Activated CD4-positive, alpha-beta T cell treated with anti-CD3 and anti-CD28 coated beads, Interleukin-2, Interleukin-6, amounts not matched to agents 100 ng/mL and 50 ng/mL, durations not matched to agents 16 hours and 8 hours (primary cell): Measurements from ENCODE around the gene KRTAP12-2.
"Not testable (repeated sequence)": the region's sequence is repeated elsewhere in the genome, so short reads cannot be mapped to it uniquely, and the experiment has no call there.

ENCODE experiments used
- DNase-seq: peaks from one replicate; pipeline ENCODE4 v3.0.0-alpha.2; 2020

KRTAP12-2 gene

DNA sequence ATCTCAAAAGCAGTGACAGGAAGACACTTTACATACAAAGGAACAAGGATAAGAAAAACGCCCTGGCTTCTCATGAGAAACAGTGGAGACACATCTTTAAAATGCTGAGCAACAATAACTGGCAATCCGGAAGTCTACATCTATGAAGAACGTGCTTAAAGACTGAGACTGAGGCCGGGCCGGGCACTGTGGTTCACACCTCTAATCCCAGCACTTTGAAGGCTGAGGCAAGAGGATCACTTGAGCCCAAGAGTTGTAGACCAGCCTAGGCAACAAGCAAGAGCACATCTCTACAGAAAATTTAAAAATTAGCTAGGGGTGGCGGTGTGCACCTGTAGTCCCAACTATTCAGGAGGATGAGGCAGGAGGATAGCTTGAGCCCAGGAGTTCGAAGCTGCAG is 17.4 kb upstream of the KRTAP12-2 start:
- DNase-seq = no peak

DNA sequence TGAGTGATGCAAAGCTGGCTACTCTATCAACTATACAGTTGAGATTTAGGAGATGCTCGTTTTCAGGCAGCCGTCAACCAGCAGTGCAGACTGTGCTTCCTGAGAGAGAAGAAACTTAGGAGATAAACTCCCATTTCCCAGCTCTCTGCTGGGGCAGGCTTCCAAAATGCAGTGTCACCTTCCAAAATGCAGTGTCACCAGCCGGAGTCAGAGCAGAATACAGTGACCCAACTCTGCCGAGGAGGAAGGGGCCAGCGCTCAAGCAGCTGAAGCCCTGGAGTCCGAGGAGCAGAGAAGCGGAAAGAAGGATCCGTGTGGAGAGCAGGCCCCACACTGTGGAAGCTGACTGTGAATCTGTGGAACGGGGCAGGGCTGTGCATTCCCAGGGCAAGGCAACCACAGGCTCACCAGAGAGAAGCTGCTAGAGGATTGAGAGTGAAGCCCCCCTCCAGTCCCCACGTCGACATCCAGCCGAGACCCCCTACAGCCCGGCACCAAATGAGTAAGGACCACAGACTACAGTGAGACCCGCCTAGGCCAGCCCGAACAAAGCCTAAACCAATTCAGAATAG is 15.9 kb upstream of the KRTAP12-2 start:
- no peak for DNase-seq

GRCh38 chr21:44681861-44682579 is 15.3 kb upstream of the KRTAP12-2 start, which contains the start of gene KRTAP12-1:
KRTAP12-1 (minus strand) TSS chr21:44682163; CDS start chr21:44682123, 40 bp downstream.
- no peak for DNase-seq

GRCh38 chr21:44681152-44681551 is 14.4 kb upstream of the KRTAP12-2 start:
- DNase-seq = no peak

DNA sequence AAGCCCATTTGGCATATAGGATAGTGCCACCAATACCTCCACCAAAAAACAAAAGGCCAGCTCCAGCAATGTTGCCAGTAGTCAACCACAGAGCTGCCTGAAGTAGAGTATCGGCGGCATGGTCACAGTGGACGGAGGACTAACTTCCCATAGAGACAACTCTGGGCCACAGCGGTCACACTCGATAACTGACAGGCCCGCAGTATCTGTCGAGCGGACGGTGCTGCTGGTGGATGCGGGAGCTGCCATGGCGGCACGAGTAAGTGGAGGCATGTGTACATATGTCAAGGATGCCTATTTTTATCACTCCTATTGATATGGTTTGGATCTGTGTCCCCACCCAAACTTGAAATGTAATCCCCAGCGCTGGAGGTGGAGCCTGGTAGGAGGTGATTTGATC is 11.2 kb upstream of the KRTAP12-2 start:
- no peak for DNase-seq

DNA sequence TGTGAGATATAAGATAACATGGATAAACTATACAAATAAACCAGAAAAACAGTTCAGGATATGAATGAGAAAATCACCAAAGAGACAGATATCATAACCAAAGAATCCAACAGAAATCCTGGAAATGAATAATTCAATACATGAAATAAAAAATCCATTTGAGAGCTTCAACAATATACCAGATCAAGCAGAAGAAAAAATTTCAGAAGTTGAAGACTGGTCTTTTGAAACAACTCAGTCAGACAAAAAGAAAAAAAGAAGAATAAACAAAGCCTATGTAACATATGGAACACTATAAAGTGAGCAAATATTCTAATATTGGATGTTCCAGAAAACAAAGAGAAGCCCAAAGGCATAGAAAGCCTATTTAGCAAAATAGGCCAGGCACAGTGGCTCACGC is 5.2 kb upstream of the KRTAP12-2 start:
- DNase-seq = no peak

- no peak for DNase-seq
Observed at GRCh38 chr21:44670642-44671432, 4.1 kb upstream of the KRTAP12-2 start.

DNA sequence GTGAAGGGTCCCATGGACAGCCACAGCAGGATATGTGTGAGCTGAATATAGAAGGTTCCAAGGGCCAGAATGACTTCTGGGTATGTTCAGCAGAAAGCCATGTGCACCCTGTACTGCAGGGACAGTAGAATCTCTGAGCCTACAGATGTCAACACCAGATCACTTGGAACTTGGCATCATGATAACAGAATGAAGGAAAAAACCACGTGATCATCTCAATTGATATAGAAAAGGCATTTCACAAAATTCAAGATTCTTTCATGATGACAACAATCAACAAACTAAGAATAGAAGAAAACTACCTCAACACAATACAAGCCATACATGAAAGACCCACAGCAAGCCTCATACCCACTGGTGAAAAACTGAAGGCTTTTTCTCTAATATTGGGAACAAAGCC is 885 bp upstream of the KRTAP12-2 start:
- no peak for DNase-seq

- DNase-seq = no peak
Observed at GRCh38 chr21:44664691-44665090, 2.0 kb downstream of the KRTAP12-2 start.

DNA sequence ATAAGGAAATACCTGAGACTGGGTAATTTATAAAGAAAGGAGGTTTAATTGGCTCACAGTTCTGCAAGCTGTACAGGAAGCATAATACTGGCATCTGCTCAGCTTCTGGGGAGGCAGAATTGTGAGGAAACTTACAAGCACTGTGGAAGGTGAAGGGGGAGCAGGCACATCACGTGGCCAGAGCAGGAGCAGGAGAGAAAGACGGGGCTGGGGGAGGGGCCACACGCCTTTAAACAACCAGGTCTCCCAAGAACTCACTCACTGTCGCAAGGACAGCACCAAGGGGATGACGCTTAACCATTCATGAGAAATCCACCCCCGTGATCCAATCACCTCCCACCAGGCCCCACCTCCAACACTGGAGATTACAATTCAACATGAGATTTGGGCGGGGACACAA is 5.2 kb downstream of the KRTAP12-2 start:
- not testable (repeated sequence) for DNase-seq

DNA sequence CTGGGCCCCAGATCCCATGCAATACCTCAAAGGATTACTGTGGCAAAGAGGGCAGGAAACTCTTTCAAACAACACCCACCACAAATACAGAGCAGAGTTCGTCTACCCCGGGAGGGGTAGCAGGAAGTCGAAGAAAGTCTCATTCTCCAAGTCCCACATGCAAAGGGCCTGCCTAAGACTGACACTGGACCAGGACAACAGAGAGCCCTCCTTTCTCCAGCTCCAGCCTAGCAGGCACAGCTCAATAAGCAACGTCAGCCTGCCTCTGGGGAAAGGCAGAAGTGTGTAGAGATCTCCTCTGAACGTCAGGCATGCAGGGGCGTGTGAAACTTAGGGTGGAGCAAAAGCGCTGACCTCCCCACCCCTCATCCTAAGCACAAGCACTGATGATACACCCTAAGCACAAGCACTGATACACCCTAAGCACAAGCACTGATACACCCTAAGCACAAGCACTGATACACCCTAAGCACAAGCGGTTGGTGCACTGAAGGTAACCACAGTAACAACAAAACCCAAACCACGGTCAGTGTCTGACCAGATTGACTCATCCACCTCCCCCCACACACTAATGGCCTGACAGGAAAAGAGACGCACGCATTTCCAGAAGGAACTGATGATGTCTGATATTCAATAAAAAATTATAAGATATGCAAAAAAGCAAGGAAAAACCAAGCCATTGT is 7.7 kb downstream of the KRTAP12-2 start:
- DNase-seq = peak; percentile 8

- no peak for DNase-seq
Observed at GRCh38 chr21:44658541-44658910, 8.2 kb downstream of the KRTAP12-2 start.

DNA sequence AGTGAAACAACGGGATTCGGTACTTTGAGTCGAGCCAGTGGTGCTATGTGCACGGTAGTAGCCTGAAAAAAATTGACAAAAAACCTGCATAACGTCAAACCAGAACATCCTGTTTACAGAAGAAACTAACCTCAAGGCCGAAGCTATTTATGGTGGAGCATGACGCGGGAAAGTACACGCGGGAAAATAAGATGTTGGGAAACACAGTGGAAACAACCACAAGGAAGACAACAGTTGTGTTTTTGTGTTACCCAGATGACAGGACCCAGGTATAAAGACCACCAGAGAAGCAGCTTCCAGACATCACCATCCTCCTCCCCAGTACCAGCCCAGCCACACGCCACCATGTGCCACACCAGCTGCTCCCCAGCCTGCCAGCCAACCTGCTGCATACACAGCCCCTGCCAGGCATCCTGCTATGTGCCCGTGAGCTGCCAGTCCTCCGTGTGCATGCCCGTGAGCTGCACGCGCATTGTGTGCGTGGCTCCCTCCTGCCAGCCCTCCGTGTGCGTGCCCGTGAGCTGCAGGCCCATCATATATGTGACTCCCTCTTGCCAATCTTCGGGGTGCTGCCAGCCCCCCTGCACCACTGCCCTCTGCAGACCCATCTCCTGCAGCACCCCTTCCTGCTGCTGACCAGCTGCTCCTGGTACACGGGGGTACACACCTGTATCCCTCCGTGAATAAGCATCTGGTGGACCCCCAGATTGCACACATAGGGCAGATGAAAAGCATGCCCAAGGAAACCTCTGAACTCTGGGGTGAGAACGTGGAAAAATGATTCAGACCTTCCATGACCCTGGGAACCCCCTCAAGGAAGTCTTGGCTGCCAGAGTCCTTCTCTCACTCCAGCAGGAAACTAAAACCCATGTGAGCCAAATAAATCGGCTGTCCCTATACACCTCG is 8.8 kb downstream of the KRTAP12-2 start, which contains the start of gene KRTAP12-3:
Gene KRTAP12-3, plus strand, starts transcription at position 298 of the 906 bp plus-strand sequence. Its CDS starts 48 bp downstream, at position 346.
- peak; percentile 51 for DNase-seq

GRCh38 chr21:44656868-44657267 is 9.9 kb downstream of the KRTAP12-2 start:
- DNase-seq = no peak

DNA sequence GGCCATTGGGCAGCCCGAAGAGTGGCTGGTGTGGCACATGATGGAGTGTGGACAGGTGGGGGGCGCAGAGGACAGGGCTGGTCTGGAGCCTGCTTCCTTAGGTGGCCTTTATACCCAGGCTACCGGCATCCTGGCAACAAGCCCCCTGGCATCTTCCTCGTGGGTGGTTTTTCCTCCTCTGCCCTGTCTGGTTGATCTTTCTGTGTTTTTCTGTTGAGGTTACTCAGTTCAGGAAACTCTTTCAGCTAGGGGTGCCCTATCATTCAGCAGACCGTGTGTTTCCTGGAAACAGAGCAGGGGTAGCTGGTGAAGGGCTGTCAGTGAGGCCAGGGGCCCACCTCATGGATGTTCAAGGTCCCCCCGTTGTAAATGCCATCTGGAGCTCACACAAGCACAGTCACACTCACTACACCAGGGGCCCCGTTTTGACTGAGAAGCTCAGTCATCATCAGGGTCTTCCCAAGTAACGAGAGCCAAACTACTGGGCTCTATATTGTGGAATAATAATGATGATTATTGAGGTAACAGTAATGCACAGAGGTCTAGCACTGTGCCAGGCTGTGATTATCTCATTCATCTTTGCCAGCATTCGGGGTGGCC is 12.1 kb downstream of the KRTAP12-2 start, which contains the start of gene KRTAP12-4:
Gene KRTAP12-4, minus strand, starts transcription at position 84 of the 600 bp plus-strand sequence. Its CDS starts 45 bp downstream, at position 39.
- no peak for DNase-seq

DNA sequence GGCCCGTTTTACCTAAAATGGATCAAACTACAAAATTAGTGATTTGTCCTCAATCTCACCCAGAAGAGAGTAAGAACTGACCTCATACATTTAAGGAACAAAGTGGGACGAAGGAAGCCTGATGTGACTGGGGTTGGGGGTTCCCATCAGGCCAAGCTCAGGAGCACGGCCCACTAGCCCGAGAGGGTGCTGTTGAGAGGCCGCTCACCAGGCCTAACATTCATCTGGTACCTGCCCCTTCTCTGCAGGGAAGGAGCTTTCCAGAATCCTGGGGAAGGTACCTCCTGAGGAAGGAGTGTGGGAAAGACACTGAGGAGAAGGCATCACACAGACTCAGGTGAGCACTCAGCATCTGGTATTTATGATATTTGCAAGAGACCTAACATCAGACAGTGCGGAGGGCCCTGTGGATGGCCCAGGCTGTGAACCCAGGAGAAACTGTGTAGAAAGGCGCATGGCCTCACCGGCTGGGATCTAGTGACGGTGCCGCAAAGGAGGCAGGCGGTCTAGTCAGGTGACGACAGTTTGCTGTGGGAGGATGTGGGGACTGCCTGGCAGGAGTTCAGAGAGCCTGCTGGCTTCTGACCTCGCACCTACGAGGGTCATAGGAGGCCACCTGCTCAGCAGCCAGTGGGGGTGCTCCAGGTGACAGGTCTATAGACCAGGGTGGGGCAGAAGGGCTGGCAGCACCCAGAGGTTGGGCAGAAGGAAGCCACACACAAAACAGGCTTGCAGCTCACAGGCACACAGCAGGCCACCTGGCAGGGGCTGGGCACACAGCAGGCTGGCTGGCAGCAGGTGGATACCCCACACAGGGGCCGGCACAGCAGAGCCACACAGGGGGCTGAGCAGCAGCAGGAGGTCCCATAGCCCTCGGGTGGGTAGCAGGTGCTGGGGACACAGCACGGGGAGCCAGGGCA is 12.8 kb downstream of the KRTAP12-2 start:
- peak; percentile 15 for DNase-seq

GRCh38 chr21:44653123-44653522 is 13.6 kb downstream of the KRTAP12-2 start:
- no peak for DNase-seq

DNA sequence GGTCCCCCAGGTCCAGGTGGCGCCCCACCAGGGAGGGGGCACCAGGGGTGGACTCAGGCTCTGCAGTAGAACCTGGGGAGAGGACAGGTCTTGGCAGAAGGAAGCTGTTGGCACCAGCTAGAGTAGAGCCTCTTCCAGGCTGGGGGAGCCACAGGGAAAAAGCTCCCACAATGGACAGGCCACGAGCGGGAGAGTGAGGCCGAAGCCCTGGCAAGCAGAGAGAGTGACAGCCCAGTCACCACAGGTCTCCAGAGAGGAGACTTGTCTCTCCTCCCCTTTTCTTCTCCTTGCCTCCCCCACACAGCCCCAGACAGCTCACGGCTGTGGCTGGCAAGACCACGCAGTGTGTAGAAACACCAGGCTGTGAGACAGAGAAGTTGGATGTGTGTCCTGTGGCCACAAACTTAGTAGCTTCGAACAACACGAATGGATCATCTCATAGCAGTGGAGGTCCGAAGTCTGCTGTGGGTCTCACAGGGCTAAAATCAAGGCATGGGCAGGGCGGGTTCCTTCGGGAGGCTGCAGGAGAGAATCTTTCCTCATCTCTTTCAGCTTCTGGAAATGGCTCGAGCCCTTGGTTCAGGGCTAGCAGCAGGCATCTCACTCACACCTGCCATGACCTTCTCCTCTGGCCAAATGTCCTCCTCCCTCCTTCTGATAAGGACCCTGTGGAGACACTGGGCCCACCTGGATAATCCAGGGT is 15.6 kb downstream of the KRTAP12-2 start:
- no peak for DNase-seq

DNA sequence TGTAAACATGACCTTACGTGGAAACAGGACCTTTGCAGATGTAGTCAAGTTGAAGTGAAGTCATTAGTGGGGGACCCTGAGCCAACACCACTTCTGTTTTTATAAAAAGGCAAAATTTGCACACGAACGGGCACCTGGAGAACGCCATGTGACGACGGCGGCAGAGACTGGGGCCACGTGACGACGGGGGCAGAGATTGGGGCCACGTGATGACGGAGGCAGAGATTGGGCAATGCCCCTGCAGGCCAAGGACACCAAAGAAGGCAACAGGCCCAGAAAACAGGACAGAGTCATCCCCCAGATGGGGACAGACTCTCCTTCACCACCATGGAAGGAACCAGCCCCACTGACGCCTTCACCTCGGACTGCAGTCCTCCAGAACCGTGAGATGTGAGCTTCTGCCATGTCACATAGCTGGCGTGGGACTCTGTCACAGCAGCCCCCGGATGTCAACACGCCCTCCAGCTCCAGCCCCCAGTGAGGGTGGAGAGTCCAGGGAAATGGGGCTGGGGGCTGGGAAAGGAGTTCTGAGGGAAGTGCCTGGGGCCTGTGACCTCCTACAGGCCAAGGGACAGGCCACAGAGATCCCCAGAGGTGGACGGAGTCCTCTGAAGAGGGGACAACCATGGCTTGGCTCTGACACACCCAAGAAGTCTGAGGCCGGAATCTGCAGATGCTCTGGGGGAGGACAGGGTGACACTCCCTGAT is 16.3 kb downstream of the KRTAP12-2 start:
- DNase-seq = no peak
